Caco-2 (cell line): ENCODE measurements around the gene MINDY3. TPM values are rescaled to one million over a fixed set of nuclear protein-coding genes. Genes with fewer than 3 reads are reported as not detected.

Experiments
- BruUV-seq: library from RNA; stranded (reverse); fragments of 400-500 nt; replicated peaks from 2 replicates; lab custom pipeline; 2021; lab: Mats Ljungman, UMichigan
- CTCF ChIA-PET: fragments of 300-600 bp; sonication (Branson Sonifier 250); formaldehyde crosslinking; loops from one replicate; lab custom pipeline; 2022; ENCODE audit warnings: antibody characterized with exemption; lab: Charles Lee
- POLR2A ChIA-PET: fragments of 300-600 bp; sonication (Branson Sonifier 250); formaldehyde crosslinking; loops from one replicate; lab custom pipeline; 2022; ENCODE audit warnings: antibody characterized with exemption; lab: Charles Lee
- DNase-seq, 2 experiments: peaks; one replicate each; pipeline versions ENCODE4 v3.0.0 to v3.0.0-alpha.2; 2020 to 2022
- H3K27me3 ChIP-seq: replicated peaks from 2 replicates; pipeline ENCODE4 v1.6.0; 2011; ENCODE audit warnings: low read length; ENCODE audit not compliant: control insufficient read depth, insufficient read depth
- H3K36me3 ChIP-seq: 2 replicates; pipeline ENCODE4 v1.5.1; 2011; ENCODE audit warnings: low read length; ENCODE audit not compliant: control insufficient read depth, insufficient read depth
- H3K4me1 ChIP-seq: fragments of 250-450 bp; sonication (Bioruptor Pico); 2 replicates; pipeline ENCODE4 v1.5.1; 2020; ENCODE audit warnings: mild to moderate bottlenecking
- H3K4me3 ChIP-seq: 2 replicates; pipeline ENCODE4 v1.5.1; 2011; ENCODE audit warnings: low read depth, mild to moderate bottlenecking, control low read depth, low read length
- H3K9me3 ChIP-seq: fragments of 250-450 bp; sonication (Bioruptor Pico); 2 replicates; pipeline ENCODE4 v1.5.1; 2020; ENCODE audit warnings: mild to moderate bottlenecking, moderate library complexity
- H3K27ac Mint-ChIP-seq: one replicate; pipeline ENCODE4 v1.8.0; 2022; ENCODE audit warnings: mixed read lengths; ENCODE audit not compliant: unreplicated experiment
- H3K27me3 Mint-ChIP-seq: one replicate; pipeline ENCODE4 v1.8.0; 2022; ENCODE audit warnings: mixed read lengths; ENCODE audit not compliant: insufficient read depth, unreplicated experiment
- H3K36me3 Mint-ChIP-seq: one replicate; pipeline ENCODE4 v1.8.0; 2022; ENCODE audit warnings: mild to moderate bottlenecking, mixed read lengths; ENCODE audit not compliant: insufficient read depth, unreplicated experiment
- H3K4me1 Mint-ChIP-seq: one replicate; pipeline ENCODE4 v1.8.0; 2022; ENCODE audit warnings: low read depth, mixed read lengths; ENCODE audit not compliant: unreplicated experiment
- H3K4me3 Mint-ChIP-seq: one replicate; pipeline ENCODE4 v1.8.0; 2022; ENCODE audit warnings: mild to moderate bottlenecking, moderate library complexity, mixed read lengths; ENCODE audit not compliant: unreplicated experiment
- H3K9me3 Mint-ChIP-seq: one replicate; pipeline ENCODE4 v1.8.0; 2022; ENCODE audit warnings: mixed read lengths; ENCODE audit not compliant: unreplicated experiment
- CTCF ChIP-seq, 2 experiments: fragments of 200-600 bp in 1 of 2; IDR thresholded peaks; 1 replicate in 1 of 2; 2 replicates in 1 of 2; pipeline versions ENCODE4 v1.5.1 to v1.8.0; 2011 to 2022; ENCODE audit warnings: antibody characterized with exemption in 1 of 2, control low read depth in 1 of 2, inconsistent platforms in 1 of 2, low read depth in 1 of 2, low read length in 1 of 2, mild to moderate bottlenecking in 1 of 2, moderate library complexity in 1 of 2; ENCODE audit not compliant: insufficient read depth in 1 of 2, severe bottlenecking in 1 of 2, unreplicated experiment in 1 of 2
- intact Hi-C: fragments of 100-400 bp; cut with micrococcal nuclease; formaldehyde crosslinking; loops from one replicate; pipeline ENCODE4 v1.10.0; 2022; ENCODE audit not compliant: unreplicated experiment
- total RNA-seq: library from RNA; stranded (reverse); gene quantifications from 2 replicates; pipeline ENCODE4 v1.2.3, GENCODE V29; 2022

Gene MINDY3
- total RNA-seq, 1 experiment from 2014 or later = 25.9 TPM

GRCh38 chr10:15821046-15821683 lies 39.1 kb downstream of the MINDY3 start:
- peaks cover 7% of the 10 kb centered on the region for H3K4me1 Mint-ChIP-seq
- no peaks in the 10 kb centered on the region for H3K27me3 Mint-ChIP-seq
- TF ChIP-seq CTCF (IDR thresholded peaks at IDR 0.05; ENCODE audit: insufficient read depth in 1 of 2, low read depth in 1 of 2, low read length in 1 of 2, severe bottlenecking in 1 of 2, unreplicated experiment in 1 of 2) = no peak
- Histone ChIP-seq H3K27me3 (no peaks in the 10 kb centered on the region), H3K9me3 (no peaks in the 10 kb centered on the region), H3K4me3 (no peak overlapping the region), H3K4me1 (0 out of 2 replicates have a peak, but pooled peaks cover 18% of the 10 kb centered on the region), H3K36me3 (no peaks in the 10 kb centered on the region)
- POLR2A ChIA-PET = no interaction called here
- no TSS peak for BruUV-seq
- intact Hi-C loops = no loop called here
- CTCF ChIA-PET = no interaction called here
- no peak overlapping the region for H3K4me3 Mint-ChIP-seq
- no peak overlapping the region for H3K27ac Mint-ChIP-seq
- no peak for DNase-seq
- no peaks in the 10 kb centered on the region for H3K36me3 Mint-ChIP-seq
- no peaks in the 10 kb centered on the region for H3K9me3 Mint-ChIP-seq

GRCh38 chr10:15817409-15818046 lies 42.8 kb downstream of the MINDY3 start:
- POLR2A ChIA-PET = no interaction called here
- H3K27me3 Mint-ChIP-seq = no peaks in the 10 kb centered on the region
- TF ChIP-seq CTCF (IDR thresholded peaks at IDR 0.05; ENCODE audit: insufficient read depth in 1 of 2, low read depth in 1 of 2, low read length in 1 of 2, severe bottlenecking in 1 of 2, unreplicated experiment in 1 of 2) = no peak
- H3K27ac Mint-ChIP-seq = peak overlapping the region; percentile 3
- no peak overlapping the region for H3K4me3 Mint-ChIP-seq
- intact Hi-C loops = no loop called here
- BruUV-seq = no TSS peak
- H3K4me1 Mint-ChIP-seq = peaks cover 7% of the 10 kb centered on the region
- H3K9me3 Mint-ChIP-seq = no peaks in the 10 kb centered on the region
- H3K36me3 ChIP-seq = no peaks in the 10 kb centered on the region
- no peaks in the 10 kb centered on the region for H3K9me3 ChIP-seq
- H3K36me3 Mint-ChIP-seq = peaks cover 6% of the 10 kb centered on the region
- CTCF ChIA-PET = no interaction called here
- no peaks in the 10 kb centered on the region for H3K27me3 ChIP-seq
- no peak overlapping the region for H3K4me3 ChIP-seq
- no peak for DNase-seq
- H3K4me1 ChIP-seq = 0 out of 2 replicates have a peak, but pooled peaks cover 18% of the 10 kb centered on the region

- H3K36me3 ChIP-seq = no peaks in the 10 kb centered on the region
- BruUV-seq = no TSS peak
- ChIA-PET POLR2A (no interaction called here), CTCF (no interaction called here)
- H3K9me3 Mint-ChIP-seq = no peaks in the 10 kb centered on the region
- no peak for TF ChIP-seq CTCF (IDR thresholded peaks at IDR 0.05; ENCODE audit: insufficient read depth in 1 of 2, low read depth in 1 of 2, low read length in 1 of 2, severe bottlenecking in 1 of 2, unreplicated experiment in 1 of 2)
- H3K36me3 Mint-ChIP-seq = peaks cover 6% of the 10 kb centered on the region
- H3K4me1 ChIP-seq = 0 out of 2 replicates have a peak, but pooled peaks cover 18% of the 10 kb centered on the region
- H3K4me3 Mint-ChIP-seq = no peak overlapping the region
- H3K27me3 ChIP-seq = no peaks in the 10 kb centered on the region
- DNase-seq = no peak
- H3K27ac Mint-ChIP-seq = no peak overlapping the region
- intact Hi-C loops = no loop called here
- no peaks in the 10 kb centered on the region for H3K27me3 Mint-ChIP-seq
- H3K4me3 ChIP-seq = no peak overlapping the region
- H3K4me1 Mint-ChIP-seq = peaks cover 7% of the 10 kb centered on the region
- no peaks in the 10 kb centered on the region for H3K9me3 ChIP-seq
Measured at GRCh38 chr10:15815242-15815885, 44.9 kb downstream of the MINDY3 start.
